GM21526 (cell line): Measurements from ENCODE around the gene FOXP1.
"Not testable (repeated sequence)": the region's sequence is repeated elsewhere in the genome, so short reads cannot be mapped to it uniquely, and the experiment has no call there.

Source experiments
- ATAC-seq: cut with Tn5 transposase; IDR thresholded peaks from one replicate; pipeline ENCODE4 v1.9.1; 2021; ENCODE audit warnings: moderate library complexity; ENCODE audit not compliant: unreplicated experiment, low FRiP score

Gene FOXP1

GRCh38 chr3:71039332-71039731 is 544.2 kb downstream of the FOXP1 start:
- no peak for ATAC-seq

GRCh38 chr3:71037775-71038174 is 545.8 kb downstream of the FOXP1 start:
- no peak for ATAC-seq

- ATAC-seq, result no peak
These were observed 547.6 kb downstream of the FOXP1 start for GRCh38 chr3:71035886-71036285.

- ATAC-seq, result no peak
These were observed 548.2 kb downstream of the FOXP1 start for GRCh38 chr3:71035314-71035713.

- ATAC-seq, result no peak
These were observed 549.8 kb downstream of the FOXP1 start for GRCh38 chr3:71033681-71034220.

GRCh38 chr3:71031914-71032521 is 551.5 kb downstream of the FOXP1 start:
- no peak for ATAC-seq

- no peak for ATAC-seq
These were observed 552.3 kb downstream of the FOXP1 start for GRCh38 chr3:71031181-71031580.

GRCh38 chr3:71030748-71031147 is 552.8 kb downstream of the FOXP1 start:
- no peak for ATAC-seq

- no peak for ATAC-seq
These were observed 553.8 kb downstream of the FOXP1 start for GRCh38 chr3:71029770-71030169.

GRCh38 chr3:71028802-71029201 is 554.7 kb downstream of the FOXP1 start:
- ATAC-seq, result no peak

GRCh38 chr3:71028184-71028583 is 555.3 kb downstream of the FOXP1 start:
- no peak for ATAC-seq

- ATAC-seq, result no peak
These were observed 556.6 kb downstream of the FOXP1 start for GRCh38 chr3:71026634-71027578.

- no peak for ATAC-seq
These were observed 558.0 kb downstream of the FOXP1 start for GRCh38 chr3:71025516-71025915.

- ATAC-seq, result no peak
These were observed 558.5 kb downstream of the FOXP1 start for GRCh38 chr3:71025010-71025409.

- no peak for ATAC-seq
These were observed 560.8 kb downstream of the FOXP1 start for GRCh38 chr3:71022551-71023335.

GRCh38 chr3:71018799-71019198 is 564.7 kb downstream of the FOXP1 start:
- ATAC-seq, result no peak

- no peak for ATAC-seq
These were observed 567.2 kb downstream of the FOXP1 start for GRCh38 chr3:71016178-71016845.

- not testable (repeated sequence) for ATAC-seq
These were observed 568.9 kb downstream of the FOXP1 start for GRCh38 chr3:71014616-71015015.

- no peak for ATAC-seq
These were observed 570.6 kb downstream of the FOXP1 start for GRCh38 chr3:71012971-71013370.

GRCh38 chr3:71011565-71012287 is 571.8 kb downstream of the FOXP1 start:
- no peak for ATAC-seq
